Common myeloid progenitor, CD34-positive (primary cell): ENCODE measurements around the gene ADGRE3.
"Not testable (repeated sequence)": the region's sequence is repeated elsewhere in the genome, so short reads cannot be mapped to it uniquely, and the experiment has no call there.

Source experiments
- CTCF ChIA-PET: fragments of 350-600 bp; sonication (Branson Sonifier 250); formaldehyde crosslinking; loops from one replicate; lab custom pipeline; 2021; ENCODE audit warnings: antibody characterized with exemption; lab: Charles Lee
- POLR2A ChIA-PET: fragments of 350-600 bp; sonication (Branson Sonifier 250); formaldehyde crosslinking; loops from one replicate; lab custom pipeline; 2021; ENCODE audit warnings: antibody characterized with exemption; lab: Charles Lee
- DNase-seq, 3 donors: peaks; one replicate each; pipeline versions ENCODE4 v3.0.0 to v3.0.0-alpha.2; 2013
- H3K27ac ChIP-seq, 2 experiments: 1 replicate in 1 of 2; 2 replicates in 1 of 2; pipeline ENCODE4 v1.7.0; 2013; ENCODE audit warnings: inconsistent platforms in 2 of 2, low read length in 2 of 2, mild to moderate bottlenecking in 2 of 2, low read depth in 1 of 2, moderate library complexity in 1 of 2; ENCODE audit not compliant: severe bottlenecking in 2 of 2, insufficient read depth in 1 of 2, poor library complexity in 1 of 2
- H3K27me3 ChIP-seq, 5 experiments: replicated peaks in 2 of 5; 1 replicate in 3 of 5; 2 replicates in 2 of 5; pipeline versions ENCODE4 v1.6.1 to v1.7.0; 2013; ENCODE audit warnings: low read length in 4 of 5, mild to moderate bottlenecking in 2 of 5, moderate library complexity in 2 of 5, inconsistent platforms in 1 of 5; ENCODE audit not compliant: insufficient read depth in 5 of 5, control insufficient read depth in 4 of 5
- H3K36me3 ChIP-seq, 4 experiments: 1 replicate in 2 of 4; 2 replicates in 2 of 4; pipeline versions ENCODE4 v1.6.1 to v1.7.0; 2013; ENCODE audit warnings: low read length in 3 of 4, control low read depth in 1 of 4, mild to moderate bottlenecking in 1 of 4; ENCODE audit not compliant: control insufficient read depth in 4 of 4, insufficient read depth in 4 of 4
- H3K4me1 ChIP-seq, 4 experiments: 1 replicate in 3 of 4; 2 replicates in 1 of 4; pipeline versions ENCODE4 v1.6.1 to v1.7.1; 2013; ENCODE audit warnings: low read length in 3 of 4, mild to moderate bottlenecking in 3 of 4, control low read depth in 1 of 4, inconsistent platforms in 1 of 4, moderate library complexity in 1 of 4; ENCODE audit not compliant: control insufficient read depth in 4 of 4, insufficient read depth in 4 of 4; ENCODE audit errors: control extremely low read depth in 1 of 4
- H3K4me3 ChIP-seq, 7 experiments: 1 replicate in 4 of 7; 2 replicates in 3 of 7; pipeline versions ENCODE4 v1.5.1 to v1.7.0; 2013; ENCODE audit warnings: mild to moderate bottlenecking in 7 of 7, low read length in 6 of 7, moderate library complexity in 6 of 7, inconsistent platforms in 2 of 7, low read depth in 2 of 7, control low read depth in 1 of 7; ENCODE audit not compliant: insufficient read depth in 4 of 7, control insufficient read depth in 1 of 7; ENCODE audit errors: extremely low read depth in 1 of 7
- H3K9me3 ChIP-seq, 5 experiments: 1 replicate in 4 of 5; 2 replicates in 1 of 5; pipeline versions ENCODE4 v1.6.1 to v1.7.1; 2013; ENCODE audit warnings: low read length in 4 of 5, mild to moderate bottlenecking in 2 of 5, inconsistent platforms in 1 of 5, low read depth in 1 of 5, moderate library complexity in 1 of 5; ENCODE audit not compliant: control insufficient read depth in 4 of 5, insufficient read depth in 2 of 5; ENCODE audit errors: control extremely low read depth in 1 of 5
- WGBS: methylation state at CpG from one replicate; pipeline ENCODE4 v1.1.5; 2013; ENCODE audit not compliant: insufficient coverage; 5-methylcytosine and 5-hydroxymethylcytosine counted together

The ADGRE3 gene

DNA sequence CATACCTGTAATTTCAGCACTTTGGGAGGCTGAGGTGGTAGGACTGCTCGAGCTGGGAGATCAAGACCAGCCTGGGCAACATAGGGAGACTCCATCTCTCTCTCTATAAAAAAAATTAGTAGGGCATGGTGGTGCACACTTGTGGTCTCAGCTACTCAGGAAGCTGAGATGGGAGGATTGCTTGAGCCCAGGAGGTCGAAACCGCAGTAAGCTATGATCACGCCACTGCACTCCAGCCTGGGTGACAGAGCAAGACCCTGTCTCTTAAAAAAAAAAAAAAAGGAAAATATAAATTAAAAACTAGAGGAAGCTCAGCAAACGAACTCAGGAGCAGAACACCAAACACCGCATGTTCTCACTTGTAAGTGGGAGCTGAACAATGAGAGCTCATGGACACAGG, 50.2 kb downstream of the ADGRE3 start:
- H3K27me3 ChIP-seq, H3K4me3 ChIP-seq, H3K4me1 ChIP-seq, CTCF ChIA-PET, H3K27ac ChIP-seq, DNase-seq, H3K36me3 ChIP-seq: not testable (repeated sequence)
- POLR2A ChIA-PET: interaction anchor here (0.6 kb wide), 1 partner anchor 93 kb away, joined by 3 read pairs; no protein-coding TSS in a partner anchor
- 83% methylated on average over 2 of the region's 6 CpGs for WGBS
- H3K9me3 ChIP-seq: peaks cover 0 to 10% (median 3%) of the 10 kb centered on the region in 5 experiments

DNA sequence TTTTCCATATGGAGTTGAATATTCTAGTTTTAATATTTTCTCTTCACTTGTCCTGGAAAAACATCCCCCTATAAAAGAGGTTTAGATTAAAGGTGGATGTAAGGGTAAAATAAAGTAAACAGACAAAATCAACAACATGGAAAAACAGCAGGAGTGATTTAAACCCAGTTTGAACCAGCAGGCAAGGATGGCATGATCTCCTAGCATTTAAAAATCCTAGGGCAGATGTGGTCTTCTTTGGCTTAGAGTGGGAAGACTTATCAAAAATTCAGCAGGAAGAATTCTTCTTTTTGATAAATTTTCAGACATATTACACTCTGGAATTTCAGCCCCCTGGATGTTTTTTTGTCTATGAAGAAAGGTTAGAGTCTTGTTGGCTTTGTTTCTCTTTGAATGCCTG, 55.2 kb downstream of the ADGRE3 start:
- no peak for DNase-seq
- Histone ChIP-seq H3K27me3 (peaks cover 0 to 2% (median 0%) of the 10 kb centered on the region in 5 experiments), H3K4me1 (peaks cover 0 to 6% (median 6%) of the 10 kb centered on the region in 4 experiments), H3K27ac (no peak overlapping the region), H3K9me3 (peaks cover 2 to 13% (median 7%) of the 10 kb centered on the region in 5 experiments), H3K36me3 (no peaks in the 10 kb centered on the region), H3K4me3 (no peak overlapping the region)
- ChIA-PET POLR2A (no interaction called here), CTCF (interaction anchor here (1.7 kb wide), 1 partner anchor 66 kb away, joined by 5 read pairs; no protein-coding TSS in a partner anchor)

- Histone ChIP-seq H3K27me3 (peaks cover 0 to 2% (median 0%) of the 10 kb centered on the region in 5 experiments), H3K4me1 (peaks cover 4 to 20% (median 17%) of the 10 kb centered on the region in 4 experiments), H3K9me3 (peaks cover 2 to 13% (median 7%) of the 10 kb centered on the region in 5 experiments), H3K4me3 (no peak overlapping the region), H3K36me3 (no peaks in the 10 kb centered on the region), H3K27ac (no peak overlapping the region)
- ChIA-PET CTCF (no interaction called here), POLR2A (interaction anchor here (0.6 kb wide), 1 partner anchor 52 kb away, joined by 3 read pairs; no protein-coding TSS in a partner anchor)
- WGBS: 89% methylated on average over 2 of the region's 3 CpGs
- no peak for DNase-seq
Observed at GRCh38 chr19:14616407-14616806, 58.2 kb downstream of the ADGRE3 start.

- H3K4me3 ChIP-seq: no peak overlapping the region
- H3K36me3 ChIP-seq: no peaks in the 10 kb centered on the region
- H3K4me1 ChIP-seq: peaks cover 4 to 21% (median 18%) of the 10 kb centered on the region in 4 experiments
- H3K27me3 ChIP-seq: peaks cover 0 to 2% (median 0%) of the 10 kb centered on the region in 5 experiments
- CTCF ChIA-PET: interaction anchor here (0.6 kb wide), 1 partner anchor 749 kb away, joined by 3 read pairs; no protein-coding TSS in a partner anchor
- no peak for DNase-seq
- no peak overlapping the region for H3K27ac ChIP-seq
- POLR2A ChIA-PET: interaction anchor here (0.6 kb wide), 1 partner anchor 43 kb away, joined by 3 read pairs; no protein-coding TSS in a partner anchor
- 96% methylated on average over 7 of the region's 8 CpGs for WGBS
- peaks cover 2 to 13% (median 7%) of the 10 kb centered on the region in 5 experiments for H3K9me3 ChIP-seq
Observed at GRCh38 chr19:14615623-14616022, 59.0 kb downstream of the ADGRE3 start.

DNA sequence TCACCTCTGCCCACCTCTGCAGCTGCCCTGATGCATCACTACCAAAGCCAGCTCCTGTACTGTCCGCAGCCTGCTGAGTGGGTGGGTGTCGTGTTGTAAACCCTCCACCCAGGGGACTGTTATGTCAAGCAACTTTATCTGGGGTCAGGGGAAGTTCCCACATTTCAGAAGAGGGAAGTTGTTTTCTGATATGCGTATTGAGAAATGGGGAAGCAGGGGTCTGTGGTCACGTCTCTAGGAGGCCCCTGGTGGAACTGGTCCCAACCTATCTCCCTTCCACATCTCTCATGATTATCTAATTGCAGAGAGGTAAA, 60.6 kb downstream of the ADGRE3 start:
- POLR2A ChIA-PET: no interaction called here
- peak overlapping the region in 2 of 7 experiments; percentile 42 to 50 for H3K4me3 ChIP-seq
- peaks cover 0 to 2% (median 0%) of the 10 kb centered on the region in 5 experiments for H3K27me3 ChIP-seq
- no peak overlapping the region for H3K27ac ChIP-seq
- H3K9me3 ChIP-seq: peaks cover 0 to 5% (median 2%) of the 10 kb centered on the region in 5 experiments
- H3K4me1 ChIP-seq: peaks cover 4 to 21% (median 18%) of the 10 kb centered on the region in 4 experiments
- CTCF ChIA-PET: interaction anchor here (1.8 kb wide), 1 partner anchor 40 kb away, joined by 7 read pairs; no protein-coding TSS in a partner anchor
- H3K36me3 ChIP-seq: no peaks in the 10 kb centered on the region
- DNase-seq: peak; percentile 83 to 96 (median 95)
- WGBS: no CpG with 5 or more reads among the region's 4 CpGs

GRCh38 chr19:14613399-14614098, 61.1 kb downstream of the ADGRE3 start:
- H3K27ac ChIP-seq, H3K27me3 ChIP-seq, POLR2A ChIA-PET, H3K36me3 ChIP-seq, H3K9me3 ChIP-seq: not testable (repeated sequence)
- CTCF ChIA-PET: interaction anchor here (1.0 to 1.8 kb wide), 2 partner anchors 23 to 39 kb away, joined by 3 to 7 read pairs; no protein-coding TSS in a partner anchor
- DNase-seq: peak in 2 of 3 donors; percentile 54 to 65
- peaks cover 4 to 21% (median 18%) of the 10 kb centered on the region in 4 experiments for H3K4me1 ChIP-seq
- peak overlapping the region in 1 of 7 experiments; percentile 50 for H3K4me3 ChIP-seq
- 65% methylated on average over 11 of the region's 14 CpGs for WGBS

GRCh38 chr19:14612657-14613056, 62.0 kb downstream of the ADGRE3 start:
- POLR2A ChIA-PET: no interaction called here
- Histone ChIP-seq H3K4me3 (no peak overlapping the region), H3K9me3 (no peaks in the 10 kb centered on the region), H3K36me3 (no peaks in the 10 kb centered on the region), H3K4me1 (peaks cover 4 to 21% (median 18%) of the 10 kb centered on the region in 4 experiments), H3K27me3 (no peaks in the 10 kb centered on the region), H3K27ac (no peak overlapping the region)
- CTCF ChIA-PET: interaction anchor here (1.0 to 1.8 kb wide), 2 partner anchors 22 to 38 kb away, joined by 3 to 7 read pairs; no protein-coding TSS in a partner anchor
- 97% methylated on average over 4 of the region's 4 CpGs for WGBS
- DNase-seq: no peak
